ENCODE data around the gene GPR18.

- TF ChIP-seq CTCF (conservative IDR thresholded peaks at IDR 0.05 in 1 of 2, IDR thresholded peaks at IDR 0.05 in 1 of 2; ENCODE audit: low read depth in 1 of 2, low read length in 2 of 2): no peak
- TF ChIP-seq EZH2 (IDR thresholded peaks at IDR 0.05; ENCODE audit: low read length, missing control alignments): no peak
These were observed 23.7 kb upstream of the GPR18 start for GRCh38 chr13:99281811-99282263.

Measured in fibroblast of lung (primary cell).